Stimulated activated CD4-positive, alpha-beta T cell treated with anti-CD3 and anti-CD28 coated beads, Interleukin-12 subunit alpha, Interleukin-12 subunit beta, amount 100 ng/mL, for 48 hours (primary cell): ENCODE measurements around the gene NPRL2.

Experiments used
- DNase-seq, 3 donors: peaks; one replicate each; pipeline ENCODE4 v3.0.0-alpha.2; 2020; ENCODE audit warnings: low read depth in 2 of 3, low spot score in 1 of 3

The NPRL2 gene

DNA sequence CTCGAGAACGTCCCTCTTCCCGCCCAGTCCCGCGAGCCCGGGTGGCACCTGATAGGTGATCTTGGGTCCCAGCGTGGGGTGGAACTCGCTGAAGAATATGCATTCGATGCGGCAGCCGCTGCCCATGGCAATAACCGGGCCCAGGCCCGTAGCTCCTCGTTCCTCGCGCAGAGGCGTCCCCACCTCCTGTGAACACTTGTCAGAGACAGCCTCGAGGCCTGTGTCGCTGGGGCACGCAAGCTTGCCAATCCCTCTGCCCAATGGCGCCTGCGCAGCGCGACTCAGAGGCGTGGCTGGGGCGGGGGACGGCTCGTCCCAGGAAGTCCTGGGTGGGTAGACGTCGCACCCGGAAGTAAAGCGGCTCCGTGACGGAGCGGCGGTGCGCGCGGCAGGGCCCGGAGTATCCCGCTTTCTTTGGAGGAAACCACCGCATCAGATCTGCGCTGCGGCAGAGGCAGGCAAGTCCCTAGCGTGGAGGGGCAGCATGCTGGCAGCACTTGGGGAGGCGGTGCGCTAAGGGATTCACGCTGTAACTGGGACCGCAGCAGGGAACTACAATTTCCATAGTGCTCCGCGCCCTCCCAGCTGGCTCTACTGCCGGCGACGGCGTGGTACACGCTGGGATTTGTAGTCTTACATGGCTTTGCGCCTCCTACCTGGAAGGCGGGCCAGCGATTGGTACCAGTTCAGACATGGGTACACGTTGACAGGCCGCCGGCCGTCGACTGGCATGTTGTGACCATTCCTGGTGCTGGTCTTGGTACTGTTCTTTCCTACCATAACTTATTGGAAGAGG lies at the start of gene NPRL2, which contains the start of gene CYB561D2:
Gene NPRL2, minus strand, starts transcription at position 249 of the 796 bp plus-strand sequence. Its CDS starts 123 bp downstream, at position 126.
Gene CYB561D2, plus strand, starts transcription at position 336 of the 796 bp plus-strand sequence. CDS start 572 bp downstream, outside the sequence.
- DNase-seq: peak; percentile 97 to 98 (median 98)

- DNase-seq: no peak
Measured at GRCh38 chr3:50396502-50396901, 45.9 kb upstream of the NPRL2 start.

- no peak for DNase-seq
Measured at GRCh38 chr3:50395070-50395860, 44.7 kb upstream of the NPRL2 start.

GRCh38 chr3:50393061-50393460 lies 42.5 kb upstream of the NPRL2 start:
- no peak for DNase-seq

DNA sequence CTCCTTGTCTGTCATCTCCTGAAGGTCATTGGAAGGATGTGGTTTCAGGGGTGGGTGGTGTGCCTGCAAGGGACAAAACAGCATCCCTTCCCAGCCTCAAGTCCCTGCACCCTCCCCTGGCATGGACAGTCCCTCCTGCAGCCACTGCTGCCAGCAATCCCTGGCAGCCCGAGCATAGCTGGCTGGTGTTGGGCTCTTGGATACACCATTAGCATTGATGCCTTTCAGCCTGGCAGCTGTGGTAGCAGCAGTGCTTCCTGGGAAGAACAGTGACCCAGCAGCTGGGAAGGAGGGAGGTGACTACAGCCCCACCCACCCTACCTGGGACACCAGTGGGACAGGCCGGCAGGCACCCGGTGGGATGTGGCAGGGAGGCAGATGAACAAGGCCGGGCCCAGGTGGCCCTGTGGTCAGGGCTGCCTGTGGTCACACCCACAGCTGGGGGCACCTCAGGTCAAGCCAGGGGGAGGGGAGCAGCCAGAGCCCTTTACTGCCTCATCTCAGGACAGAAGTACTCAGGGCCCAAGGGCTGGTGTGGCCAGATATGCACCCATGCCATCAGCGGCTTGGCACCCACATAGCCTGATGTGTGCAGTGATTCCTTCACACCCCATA lies 41.6 kb upstream of the NPRL2 start:
- DNase-seq: no peak

- DNase-seq: no peak
Measured at GRCh38 chr3:50390508-50391224, 40.1 kb upstream of the NPRL2 start.

DNA sequence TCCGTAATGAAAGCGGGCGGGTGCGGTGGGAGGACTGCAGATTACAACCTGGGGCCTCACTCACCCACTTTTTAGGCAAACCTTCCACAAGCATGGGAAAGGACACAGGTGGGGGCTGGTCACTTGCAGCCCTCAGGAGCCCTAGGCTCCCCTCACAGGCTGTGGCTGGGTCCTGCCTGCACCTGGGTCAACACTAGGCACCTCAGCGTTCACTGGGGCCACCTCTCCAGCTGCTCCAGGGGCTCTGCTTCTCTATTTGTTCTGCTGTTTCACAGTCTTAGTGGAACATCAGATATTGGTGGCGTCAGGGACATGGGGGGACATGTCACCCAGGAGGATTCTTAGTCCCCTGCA lies 38.8 kb upstream of the NPRL2 start:
- DNase-seq: no peak

GRCh38 chr3:50388720-50389413 lies 38.3 kb upstream of the NPRL2 start:
- DNase-seq: no peak

DNA sequence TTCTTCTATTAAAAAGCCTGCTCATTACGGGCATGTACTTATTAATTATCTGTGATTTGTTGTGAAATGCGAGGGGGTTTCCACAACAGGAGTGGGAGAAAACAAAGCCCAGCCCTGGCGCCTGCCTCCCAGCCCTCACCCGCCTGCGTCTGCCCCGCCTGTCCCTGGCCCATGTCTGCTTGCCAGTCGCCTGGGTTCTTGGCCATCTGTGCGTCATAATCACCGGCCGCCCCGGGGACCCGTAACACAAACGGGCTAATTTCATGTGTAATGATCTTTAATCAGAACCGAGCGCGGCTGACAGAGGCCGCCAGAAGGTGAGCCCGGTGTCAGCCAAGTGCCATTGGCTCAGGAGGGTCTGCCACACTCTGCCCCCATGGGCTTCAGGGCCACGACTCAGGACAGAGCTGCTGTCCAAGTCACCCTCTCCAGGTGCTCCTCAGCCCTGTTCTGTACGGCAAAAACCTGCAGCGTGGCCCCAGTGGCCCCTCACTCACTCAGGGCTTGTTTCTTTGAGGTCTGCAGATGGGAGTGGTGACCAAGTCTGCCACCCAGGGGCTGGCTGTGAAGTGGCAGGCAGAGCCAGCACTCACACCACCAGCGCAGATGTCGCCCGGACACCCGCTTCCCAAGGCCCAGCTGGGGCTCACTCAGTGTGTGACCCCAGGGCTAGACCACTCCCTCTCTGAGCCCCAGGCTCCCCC lies 37.6 kb upstream of the NPRL2 start:
- no peak for DNase-seq

GRCh38 chr3:50385754-50386153 lies 35.2 kb upstream of the NPRL2 start:
- no peak for DNase-seq

DNA sequence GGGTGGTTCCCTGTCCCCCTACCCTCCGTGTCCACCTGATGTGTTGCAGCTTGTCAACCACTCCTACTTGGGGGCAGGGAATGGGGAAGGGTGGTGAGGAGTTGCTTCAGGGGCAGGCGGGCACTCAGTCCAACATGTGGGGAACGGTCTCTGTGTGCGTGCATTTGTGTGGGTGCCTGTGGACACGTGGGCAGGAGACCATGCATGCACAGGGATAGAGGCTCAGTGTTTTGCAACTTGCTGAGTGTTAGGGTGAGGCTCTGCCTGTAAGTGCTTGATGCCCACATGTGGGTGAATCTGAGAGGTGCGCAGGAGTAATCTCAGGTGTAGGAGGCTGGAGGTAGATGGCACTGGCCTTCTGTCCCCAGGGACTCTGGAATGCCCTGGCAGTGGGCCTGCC lies 33.2 kb upstream of the NPRL2 start:
- no peak for DNase-seq

DNA sequence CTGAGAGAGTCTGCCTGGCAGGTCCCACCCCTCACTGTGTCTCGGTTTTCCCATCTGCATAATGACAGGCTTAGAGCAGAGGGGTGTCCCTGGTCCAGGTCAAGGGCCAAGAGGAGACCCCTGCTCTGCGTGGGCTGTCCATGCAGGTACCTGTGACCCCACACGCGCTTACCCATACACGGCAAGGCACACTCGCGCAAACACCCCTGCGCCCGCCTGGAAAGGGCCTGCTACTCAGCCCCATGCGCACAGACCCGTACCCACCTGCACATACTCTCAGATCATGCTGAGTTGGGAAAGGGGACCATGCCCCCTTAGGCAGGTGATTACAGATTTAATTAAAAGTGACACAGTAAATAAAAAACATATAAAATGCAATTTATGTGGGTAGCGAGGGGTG lies 32.1 kb upstream of the NPRL2 start:
- no peak for DNase-seq

GRCh38 chr3:50381383-50381782 lies 30.8 kb upstream of the NPRL2 start:
- DNase-seq: no peak

- no peak for DNase-seq
Measured at GRCh38 chr3:50380405-50381085, 30.0 kb upstream of the NPRL2 start.

DNA sequence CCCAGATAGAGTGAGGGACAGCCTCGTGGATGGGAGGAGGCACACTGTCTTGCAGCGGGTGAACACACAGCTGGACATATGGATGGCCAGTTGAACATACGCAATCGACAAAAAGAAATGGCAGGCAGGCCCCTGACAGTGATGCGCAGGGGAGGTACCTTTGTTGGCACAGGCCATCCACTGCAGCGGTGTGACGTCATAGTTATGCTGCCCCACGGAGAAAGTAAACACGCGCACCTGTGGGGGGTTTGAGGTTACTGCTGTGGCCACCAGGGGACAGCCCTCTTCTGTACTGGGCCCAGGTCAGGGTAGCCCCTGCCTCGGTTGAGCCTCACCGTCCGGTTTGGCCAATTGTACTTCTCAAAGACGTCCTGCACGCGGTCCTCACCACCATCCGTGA lies 28.2 kb upstream of the NPRL2 start:
- DNase-seq: no peak

GRCh38 chr3:50378024-50378423 lies 27.4 kb upstream of the NPRL2 start:
- no peak for DNase-seq

DNA sequence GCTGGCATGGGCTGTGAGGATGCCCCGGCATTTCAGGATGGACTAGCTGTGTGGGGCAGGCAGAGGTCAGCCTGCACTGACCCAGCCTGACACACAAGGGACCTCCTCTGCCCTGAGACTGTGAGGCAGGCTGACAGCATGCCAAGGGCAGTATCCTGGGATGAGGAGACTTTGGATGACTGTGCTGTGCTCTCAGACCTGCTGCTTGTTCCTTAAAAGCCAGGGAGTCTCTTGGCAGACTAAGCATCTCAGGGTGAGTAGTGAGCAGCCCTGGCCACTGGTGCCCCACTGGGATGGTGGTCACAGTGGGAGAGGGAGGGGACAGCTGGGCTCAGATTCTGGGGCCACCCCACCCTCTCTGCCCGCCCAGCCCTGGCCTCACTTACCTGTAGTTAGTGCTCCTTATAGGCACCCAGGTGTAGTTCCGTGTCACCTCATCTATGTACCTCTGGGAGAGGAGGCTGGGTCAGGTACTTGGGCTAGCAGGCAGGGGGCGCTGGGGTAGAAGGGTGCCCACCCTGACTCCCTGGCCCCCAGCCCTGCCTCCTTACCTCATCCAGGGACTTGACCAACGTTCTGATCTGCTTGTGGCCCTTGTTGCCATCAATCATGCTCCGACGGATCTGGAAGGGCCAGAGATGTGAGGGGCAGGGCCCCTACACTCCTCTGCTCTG lies 24.8 kb upstream of the NPRL2 start:
- no peak for DNase-seq

DNA sequence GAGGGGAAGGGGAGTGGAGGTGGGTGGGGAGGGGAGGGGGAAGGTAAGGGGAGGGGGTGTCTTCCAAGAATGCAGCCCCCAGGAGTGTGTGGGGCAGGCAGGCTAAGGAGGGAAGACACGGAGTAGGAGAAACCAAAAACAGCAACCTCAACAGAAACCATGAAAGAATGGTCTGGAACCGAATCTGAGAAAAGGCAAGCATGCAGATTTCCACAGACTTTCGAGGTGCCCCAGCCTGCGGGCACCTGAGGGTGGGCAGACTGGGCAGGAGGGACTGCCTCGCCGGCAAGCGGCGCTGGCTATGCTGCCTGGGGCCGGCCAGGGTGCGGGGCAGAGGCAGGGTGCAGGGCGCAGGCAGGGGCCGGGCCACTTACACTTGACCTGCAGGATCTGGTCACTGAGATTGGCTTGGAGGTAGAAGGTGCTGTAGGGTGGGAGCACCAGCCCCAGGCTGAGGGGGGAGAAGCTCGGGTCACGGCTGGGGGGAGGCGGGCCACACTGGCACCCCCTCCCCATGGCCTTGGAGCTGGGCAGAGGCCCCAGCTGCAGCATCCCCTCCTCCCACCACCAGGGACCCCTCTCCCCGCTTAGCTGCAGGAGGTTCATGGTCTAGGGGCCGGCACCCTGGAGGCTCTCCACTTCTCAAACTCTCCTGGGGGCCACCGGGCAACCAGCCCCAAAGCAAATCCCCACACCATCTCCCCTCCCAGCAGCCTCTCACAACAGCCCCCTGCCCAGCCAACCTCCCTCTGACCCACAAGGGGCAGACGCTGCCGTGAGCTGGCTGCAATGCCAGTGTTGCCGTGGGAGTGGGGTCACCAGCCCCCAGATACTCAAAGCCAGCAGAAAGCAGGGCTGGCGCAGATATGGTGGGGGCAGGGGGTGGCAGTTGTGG lies 24.0 kb upstream of the NPRL2 start:
- no peak for DNase-seq
